Jurkat, Clone E6-1 (cell line): ENCODE data around the gene GFRA1.

Experiments used
- DNase-seq: peaks from one replicate; pipeline ENCODE4 v3.0.0-alpha.2; 2011; ENCODE audit warnings: low read depth, low spot score
- H3K4me3 ChIP-seq: 2 replicates; pipeline ENCODE4 v1.5.1; 2011; ENCODE audit warnings: mild to moderate bottlenecking, low read length, control low read depth, moderate library complexity

GFRA1 gene

DNA sequence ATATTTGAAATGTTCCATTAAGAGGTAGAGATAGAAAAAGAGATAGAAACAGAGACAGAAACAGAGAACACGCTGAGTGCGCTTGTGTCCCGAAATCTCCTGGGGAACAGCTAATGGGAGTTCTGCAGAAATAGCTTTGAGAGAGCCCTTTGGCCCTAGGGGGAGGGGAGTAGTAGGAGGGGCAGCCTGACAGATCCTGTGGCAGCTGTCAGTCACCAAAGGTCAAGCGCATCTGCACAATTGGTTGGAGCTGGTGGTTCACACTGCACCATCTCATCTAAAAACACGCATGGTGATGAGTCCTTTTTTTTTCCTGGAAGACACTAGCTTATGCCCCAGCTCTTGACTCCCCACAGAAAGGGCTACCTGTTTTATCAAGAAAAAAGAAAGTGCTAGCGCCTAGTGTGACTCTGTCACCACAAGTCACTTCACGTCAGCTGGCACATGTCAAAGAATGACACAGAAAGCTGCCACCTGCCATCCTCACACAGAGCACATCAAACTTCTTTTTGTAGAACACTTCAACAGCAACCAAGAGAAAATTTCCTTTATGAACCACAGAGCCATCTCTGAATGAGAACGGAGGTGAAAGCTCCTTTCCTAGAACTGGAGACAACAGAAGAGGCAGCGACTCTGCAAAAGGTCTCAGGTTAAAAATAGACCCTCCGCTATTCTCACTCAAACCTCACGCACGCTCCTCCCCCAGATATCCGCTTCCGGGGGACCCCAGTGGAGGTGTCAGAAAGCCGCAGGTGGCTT, 125.7 kb downstream of the GFRA1 start:
- DNase-seq, result peak; percentile 87
- peak overlapping the region; percentile 50 for H3K4me3 ChIP-seq

- DNase-seq, result no peak
- peak overlapping the region; percentile 50 for H3K4me3 ChIP-seq
Measured at GRCh38 chr10:116146372-116147140, 126.5 kb downstream of the GFRA1 start.

DNA sequence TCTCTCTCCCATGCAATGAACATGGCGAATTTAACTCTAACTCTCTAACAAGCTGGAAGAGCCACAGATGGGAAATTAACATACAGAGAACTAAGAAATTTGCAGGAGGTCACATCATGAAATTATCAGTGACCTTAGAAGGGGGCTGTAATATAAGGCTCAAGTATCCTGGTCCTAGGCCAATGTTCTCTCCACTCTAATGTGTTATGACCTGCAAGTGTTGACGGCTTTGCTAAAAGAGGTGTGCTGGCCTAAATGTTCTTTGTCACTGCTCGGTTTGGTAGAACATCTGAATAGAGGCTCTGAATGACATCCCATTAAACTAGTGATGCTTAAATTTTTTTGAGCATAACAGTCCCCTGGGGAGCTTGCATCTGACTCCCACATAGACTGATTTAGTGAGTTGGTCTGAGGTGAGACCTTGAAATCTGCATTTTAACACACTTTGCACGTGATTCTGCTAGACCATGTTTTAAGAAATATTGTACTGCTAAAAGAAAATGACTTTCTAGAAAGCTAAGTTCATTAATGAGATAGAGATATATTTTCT, 129.3 kb downstream of the GFRA1 start:
- H3K4me3 ChIP-seq, result no peak overlapping the region
- no peak for DNase-seq

DNA sequence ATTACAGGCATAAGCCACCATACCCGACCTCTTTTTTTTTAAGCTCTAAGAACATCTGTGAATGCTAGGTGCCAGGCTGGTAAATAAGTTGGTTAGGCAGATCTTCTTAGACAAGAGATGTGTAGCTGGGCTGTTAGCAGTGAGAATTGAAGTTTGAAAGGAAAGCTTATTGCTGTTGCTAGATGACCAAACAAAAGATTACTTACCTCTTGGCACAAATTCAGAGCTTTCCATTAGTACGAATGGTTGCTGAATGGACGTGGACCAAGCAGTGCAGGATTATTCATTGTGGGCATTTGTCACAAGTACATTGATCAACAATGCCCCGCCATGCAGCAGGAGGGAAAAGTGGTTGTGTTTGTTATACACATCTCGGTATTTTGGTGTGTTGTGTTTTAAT, 131.2 kb downstream of the GFRA1 start:
- H3K4me3 ChIP-seq, result no peak overlapping the region
- DNase-seq, result no peak

DNA sequence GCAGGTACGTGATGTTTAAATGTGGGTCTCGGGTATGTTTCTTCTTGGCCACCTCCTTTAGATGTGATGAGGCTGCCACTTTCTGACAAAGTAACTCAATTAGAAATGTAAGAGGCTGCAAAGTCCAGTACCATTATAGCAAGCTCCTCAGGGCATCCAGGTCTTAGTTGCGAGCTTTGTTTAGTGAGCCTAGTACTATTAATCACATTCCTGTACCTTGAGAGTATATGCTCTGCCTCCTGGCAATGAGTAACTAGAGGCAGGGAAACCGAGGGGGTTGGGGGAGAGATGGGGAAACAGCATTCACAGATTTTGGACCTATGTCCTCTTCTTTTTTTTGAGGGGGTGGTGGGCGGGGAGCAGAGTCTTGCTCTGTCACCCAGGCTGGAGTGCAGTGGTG, 131.8 kb downstream of the GFRA1 start:
- no peak for DNase-seq
- H3K4me3 ChIP-seq, result no peak overlapping the region

DNA sequence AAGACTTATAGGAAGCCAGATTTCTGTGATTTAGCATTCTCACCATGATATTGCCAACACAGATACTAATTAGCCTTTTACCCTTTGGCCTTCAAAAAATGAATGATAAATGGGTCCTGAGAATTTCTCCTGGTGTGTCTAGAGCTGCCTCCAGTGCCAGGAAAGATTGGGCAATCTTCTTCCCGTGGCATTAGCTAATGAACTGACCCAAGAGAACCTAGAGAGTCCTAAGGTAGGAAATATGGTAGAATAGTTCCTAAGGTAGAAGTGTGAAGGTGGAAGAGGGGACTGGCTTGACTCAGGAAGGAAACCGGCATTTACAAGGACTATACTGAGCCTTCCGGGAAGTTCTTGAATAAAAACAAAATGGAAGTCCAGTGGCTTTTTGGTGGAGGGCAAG, 133.1 kb downstream of the GFRA1 start:
- no peak overlapping the region for H3K4me3 ChIP-seq
- DNase-seq, result no peak

- no peak for DNase-seq
- H3K4me3 ChIP-seq, result no peak overlapping the region
Measured at GRCh38 chr10:116138897-116139296, 134.1 kb downstream of the GFRA1 start.

GRCh38 chr10:116136261-116136660, 136.7 kb downstream of the GFRA1 start:
- DNase-seq, result no peak
- H3K4me3 ChIP-seq, result no peak overlapping the region

DNA sequence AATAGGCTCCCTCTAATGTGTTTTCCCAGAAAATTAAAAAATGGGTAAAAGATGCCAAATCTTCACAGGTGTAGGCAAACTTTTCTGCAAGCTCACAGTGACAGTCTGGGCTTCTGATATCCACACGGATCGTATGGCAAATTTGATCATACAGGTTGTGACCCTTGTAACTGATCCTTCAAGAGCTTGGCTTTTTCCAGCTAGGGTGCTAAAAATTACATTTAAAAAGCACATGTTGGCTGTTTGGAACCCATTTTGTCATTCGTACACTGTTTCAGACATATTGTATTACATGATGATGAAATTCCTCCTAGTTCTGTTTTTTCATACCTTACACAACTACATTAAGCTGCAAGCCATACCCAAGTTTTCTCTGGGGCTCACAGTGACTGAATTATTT, 138.7 kb downstream of the GFRA1 start:
- no peak overlapping the region for H3K4me3 ChIP-seq
- DNase-seq, result no peak

DNA sequence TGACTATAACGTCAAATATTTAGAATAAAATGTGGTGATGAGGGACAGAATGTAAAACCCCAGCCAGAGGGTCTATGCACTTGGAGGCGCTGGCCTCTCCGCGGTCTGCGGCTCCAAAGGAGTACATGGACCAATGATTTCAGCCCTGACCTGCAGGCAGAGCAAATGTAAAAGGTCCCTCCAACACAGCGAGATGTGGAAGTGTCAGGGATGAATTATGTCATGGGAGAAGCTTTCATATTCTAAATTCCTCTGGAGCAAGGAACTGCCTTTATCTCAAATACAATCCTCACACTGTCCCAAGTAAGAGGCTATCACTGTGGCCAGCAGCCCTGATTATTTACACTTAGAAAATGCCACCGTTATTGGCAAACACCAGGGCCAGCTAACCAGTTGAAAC, 139.4 kb downstream of the GFRA1 start:
- no peak overlapping the region for H3K4me3 ChIP-seq
- DNase-seq, result no peak

- H3K4me3 ChIP-seq, result no peak overlapping the region
- DNase-seq, result no peak
Measured at GRCh38 chr10:116132780-116133399, 140.1 kb downstream of the GFRA1 start.

DNA sequence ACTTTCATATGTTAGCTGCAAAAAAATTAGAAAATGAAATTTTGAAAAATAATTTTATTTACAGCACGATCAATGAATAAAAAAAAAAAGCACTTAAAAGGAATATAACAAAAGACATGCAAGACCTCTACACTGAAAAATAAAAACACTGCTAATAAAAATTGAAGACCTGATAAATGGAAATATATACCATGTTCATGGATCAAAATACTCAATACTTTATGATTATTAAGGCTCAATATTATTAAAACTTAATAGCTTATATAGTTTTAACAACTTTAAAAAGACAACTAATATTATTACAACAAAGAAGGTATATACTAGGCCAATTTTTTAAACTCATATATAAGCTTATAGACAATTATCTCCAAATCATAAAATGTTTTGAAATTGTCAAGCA, 143.0 kb downstream of the GFRA1 start:
- H3K4me3 ChIP-seq, result no peak overlapping the region
- no peak for DNase-seq

DNA sequence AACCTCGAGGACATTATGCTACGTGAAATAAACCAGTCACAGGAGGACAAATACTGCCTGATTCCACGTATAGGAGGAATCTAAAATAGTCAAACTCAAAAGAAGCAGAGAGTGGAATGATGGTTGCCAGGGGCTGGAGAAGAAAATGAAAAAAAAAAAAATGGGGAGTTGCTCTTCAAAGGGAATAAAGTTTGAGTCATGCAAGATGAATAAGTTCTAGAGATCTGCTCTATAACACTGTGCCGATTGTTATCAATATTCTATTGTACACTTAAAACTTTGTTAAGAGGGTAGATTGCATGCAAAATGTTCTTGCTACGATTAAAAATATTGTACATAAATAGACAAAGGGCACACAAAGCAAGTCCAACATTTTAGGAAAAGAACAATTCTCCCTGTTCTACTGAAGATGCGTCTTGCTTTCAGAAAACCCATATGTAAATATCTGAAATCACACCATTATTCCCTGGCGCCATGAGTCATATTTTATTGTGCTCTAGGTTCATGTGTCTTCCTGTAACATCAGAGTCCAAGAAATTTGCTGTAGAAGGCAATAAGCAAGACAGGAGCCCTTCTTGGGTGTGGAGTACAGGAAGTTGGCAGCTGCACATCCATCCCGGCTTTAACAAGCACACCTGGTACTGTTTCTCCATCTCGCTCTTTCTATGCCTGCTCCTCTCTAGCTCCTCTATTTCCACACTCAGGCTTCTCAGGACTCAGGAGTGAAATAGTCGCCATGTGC, 145.9 kb downstream of the GFRA1 start:
- H3K4me3 ChIP-seq, result no peak overlapping the region
- no peak for DNase-seq

GRCh38 chr10:116126239-116126638, 146.8 kb downstream of the GFRA1 start:
- no peak overlapping the region for H3K4me3 ChIP-seq
- no peak for DNase-seq

DNA sequence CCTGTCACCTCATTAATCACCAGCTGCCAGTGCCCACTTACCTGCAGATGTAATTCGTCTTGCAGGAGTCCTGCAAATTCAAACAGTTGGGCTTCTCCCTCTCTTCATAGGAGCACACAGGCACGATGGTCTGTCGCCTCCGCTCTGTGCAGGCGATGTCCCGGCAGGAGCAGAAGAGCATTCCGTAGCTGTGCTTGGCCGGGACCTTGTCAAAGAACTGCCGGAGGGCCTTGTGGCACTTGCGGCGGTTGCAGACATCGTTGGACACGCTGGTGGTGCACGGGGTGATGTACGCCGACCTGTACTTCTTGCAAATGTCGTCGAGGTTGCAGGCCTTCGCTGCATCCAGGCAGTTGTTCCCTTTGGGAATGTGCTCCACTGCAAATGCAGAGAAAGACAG, 147.8 kb downstream of the GFRA1 start:
- no peak for DNase-seq
- H3K4me3 ChIP-seq, result no peak overlapping the region

- no peak overlapping the region for H3K4me3 ChIP-seq
- DNase-seq, result no peak
Measured at GRCh38 chr10:116124777-116125176, 148.2 kb downstream of the GFRA1 start.

- H3K4me3 ChIP-seq, result no peak overlapping the region
- DNase-seq, result no peak
Measured at GRCh38 chr10:116122664-116123063, 150.3 kb downstream of the GFRA1 start.

- no peak overlapping the region for H3K4me3 ChIP-seq
- no peak for DNase-seq
Measured at GRCh38 chr10:116121640-116122525, 151.1 kb downstream of the GFRA1 start.
